Measurements from ENCODE around the gene PFDN1. TPM values are rescaled to one million over a fixed set of nuclear protein-coding genes. Genes with fewer than 3 reads are reported as not detected.

Gene PFDN1
- total RNA-seq, 1 donor from 2014 or later = 135 TPM

DNA sequence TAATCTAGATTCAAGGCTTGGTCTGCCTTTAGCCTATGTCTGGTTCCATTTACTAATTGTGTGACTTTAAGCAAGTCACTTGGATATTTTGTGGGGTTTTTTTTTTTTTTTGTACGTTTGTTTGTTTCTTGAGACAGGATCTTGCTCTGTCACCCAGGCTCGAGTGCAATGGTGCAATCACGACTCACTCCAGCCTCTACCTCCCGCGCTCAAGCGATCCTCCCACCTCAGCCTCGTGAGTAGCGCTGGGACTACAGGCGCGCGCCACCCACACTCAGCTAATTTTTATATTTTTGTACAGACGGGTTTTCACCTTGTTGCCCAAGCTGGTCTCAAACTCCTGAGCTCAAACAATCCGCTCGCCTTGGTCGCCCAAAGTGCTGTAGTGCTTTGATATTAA lies 1.1 kb upstream of the PFDN1 start:
- Histone ChIP-seq H3K27ac (no peak overlapping the region), H3K27me3 (no peaks in the 10 kb centered on the region), H3K4me1 (peaks cover 6 to 14% of the 10 kb centered on the region in 2 donors), H3K36me3 (peaks cover 0 to 5% of the 10 kb centered on the region in 2 donors), H3K4me3 (peak overlapping the region in 1 of 2 donors; percentile 95), H3K9me3 (no peaks in the 10 kb centered on the region)
- no peak for DNase-seq (ENCODE audit: low spot score in 2 of 2)
- intact Hi-C loops (cut with DNase I) = loop anchor here (2.0 kb wide), 2 partner anchors 43 kb away; partner anchors contain the start of gene HBEGF
- TF ChIP-seq, protein P1, sequence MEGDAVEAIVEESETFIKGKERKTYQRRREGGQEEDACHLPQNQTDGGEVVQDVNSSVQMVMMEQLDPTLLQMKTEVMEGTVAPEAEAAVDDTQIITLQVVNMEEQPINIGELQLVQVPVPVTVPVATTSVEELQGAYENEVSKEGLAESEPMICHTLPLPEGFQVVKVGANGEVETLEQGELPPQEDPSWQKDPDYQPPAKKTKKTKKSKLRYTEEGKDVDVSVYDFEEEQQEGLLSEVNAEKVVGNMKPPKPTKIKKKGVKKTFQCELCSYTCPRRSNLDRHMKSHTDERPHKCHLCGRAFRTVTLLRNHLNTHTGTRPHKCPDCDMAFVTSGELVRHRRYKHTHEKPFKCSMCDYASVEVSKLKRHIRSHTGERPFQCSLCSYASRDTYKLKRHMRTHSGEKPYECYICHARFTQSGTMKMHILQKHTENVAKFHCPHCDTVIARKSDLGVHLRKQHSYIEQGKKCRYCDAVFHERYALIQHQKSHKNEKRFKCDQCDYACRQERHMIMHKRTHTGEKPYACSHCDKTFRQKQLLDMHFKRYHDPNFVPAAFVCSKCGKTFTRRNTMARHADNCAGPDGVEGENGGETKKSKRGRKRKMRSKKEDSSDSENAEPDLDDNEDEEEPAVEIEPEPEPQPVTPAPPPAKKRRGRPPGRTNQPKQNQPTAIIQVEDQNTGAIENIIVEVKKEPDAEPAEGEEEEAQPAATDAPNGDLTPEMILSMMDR (IDR thresholded peaks at IDR 0.05) = no peak

DNA sequence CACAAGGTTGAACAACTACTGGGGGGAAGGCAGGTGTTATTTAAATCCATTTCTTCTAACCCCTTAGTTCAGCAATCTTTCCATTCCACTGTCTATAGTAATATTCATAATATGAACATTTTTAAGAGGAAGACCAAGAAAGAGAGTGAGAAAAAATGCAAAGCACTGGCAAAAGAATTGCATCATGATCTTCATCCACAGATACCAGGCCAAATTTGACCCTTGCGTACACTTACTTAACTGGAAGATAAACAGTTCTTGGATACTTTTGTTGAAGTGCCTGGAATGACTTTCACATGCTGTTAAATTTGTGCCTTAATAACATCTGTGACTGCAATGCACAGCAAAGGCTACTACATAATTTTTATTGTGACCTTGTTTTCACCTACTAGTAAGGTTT lies 1.8 kb downstream of the PFDN1 start:
- no peak for DNase-seq (ENCODE audit: low spot score in 2 of 2)
- peaks cover 6 to 28% of the 10 kb centered on the region in 2 donors for H3K4me1 ChIP-seq
- TF ChIP-seq, protein P1 (IDR thresholded peaks at IDR 0.05) = no peak
- intact Hi-C loops (cut with DNase I) = no loop called here
- H3K27me3 ChIP-seq = no peaks in the 10 kb centered on the region
- H3K27ac ChIP-seq = no peak overlapping the region
- H3K9me3 ChIP-seq = no peaks in the 10 kb centered on the region
- no peak overlapping the region for H3K4me3 ChIP-seq
- H3K36me3 ChIP-seq = peaks cover 0 to 5% of the 10 kb centered on the region in 2 donors

DNA sequence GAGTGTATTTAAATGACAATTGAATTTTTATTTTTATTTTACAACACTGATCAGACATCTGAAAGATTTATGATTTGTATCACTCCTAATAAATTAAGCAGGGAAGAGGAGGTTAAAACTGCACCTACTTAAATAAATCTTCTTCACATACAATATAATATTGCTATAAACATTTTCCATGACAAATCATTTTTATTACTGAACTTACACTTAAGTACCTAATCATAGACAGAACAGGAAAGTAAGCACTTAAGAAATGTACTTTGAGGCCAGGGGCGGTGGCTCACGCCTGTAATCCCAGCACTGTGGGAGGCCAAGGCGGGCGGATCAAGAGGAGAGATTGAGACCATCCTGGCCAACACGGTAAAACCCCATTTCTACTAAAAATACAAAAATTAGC lies 3.8 kb downstream of the PFDN1 start:
- peaks cover 6 to 41% of the 10 kb centered on the region in 2 donors for H3K4me1 ChIP-seq
- no peak overlapping the region for H3K4me3 ChIP-seq
- H3K9me3 ChIP-seq = no peaks in the 10 kb centered on the region
- H3K27ac ChIP-seq = peak overlapping the region; percentile 55 to 62
- no peaks in the 10 kb centered on the region for H3K27me3 ChIP-seq
- intact Hi-C loops (cut with DNase I) = loop anchor here (5.0 kb wide), 1 partner anchor 57 kb away; no protein-coding TSS in a partner anchor
- H3K36me3 ChIP-seq = peaks cover 0 to 5% of the 10 kb centered on the region in 2 donors
- TF ChIP-seq, protein P1 (IDR thresholded peaks at IDR 0.05) = no peak
- no peak for DNase-seq (ENCODE audit: low spot score in 2 of 2)

DNA sequence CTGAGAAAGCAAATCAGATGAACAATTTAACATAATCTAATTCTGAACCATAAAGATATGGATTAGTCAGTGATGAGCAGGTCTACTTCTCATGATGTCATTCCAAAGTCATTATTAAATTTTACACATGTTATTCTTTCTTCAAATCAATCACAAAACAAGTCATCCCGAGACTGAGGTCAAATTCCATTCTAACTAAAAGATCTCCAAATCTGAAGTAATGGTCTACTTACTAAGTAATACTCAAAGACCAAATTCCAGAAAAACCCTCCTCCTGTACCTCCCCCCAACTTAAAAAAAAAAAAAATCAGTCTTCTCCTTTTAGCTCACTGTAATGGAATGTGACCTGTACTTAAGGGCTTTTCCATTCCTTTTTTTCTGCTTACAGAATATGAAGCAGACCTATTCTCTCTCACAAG lies 4.7 kb downstream of the PFDN1 start:
- Histone ChIP-seq H3K36me3 (peaks cover 0 to 5% of the 10 kb centered on the region in 2 donors), H3K27me3 (no peaks in the 10 kb centered on the region), H3K9me3 (no peaks in the 10 kb centered on the region), H3K27ac (peak overlapping the region; percentile 55 to 62), H3K4me3 (no peak overlapping the region), H3K4me1 (peaks cover 3 to 43% of the 10 kb centered on the region in 2 donors)
- intact Hi-C loops (cut with DNase I) = loop anchor here (5.0 kb wide), 1 partner anchor 56 kb away; no protein-coding TSS in a partner anchor
- no peak for DNase-seq (ENCODE audit: low spot score in 2 of 2)
- TF ChIP-seq, protein P1 (IDR thresholded peaks at IDR 0.05) = no peak

DNA sequence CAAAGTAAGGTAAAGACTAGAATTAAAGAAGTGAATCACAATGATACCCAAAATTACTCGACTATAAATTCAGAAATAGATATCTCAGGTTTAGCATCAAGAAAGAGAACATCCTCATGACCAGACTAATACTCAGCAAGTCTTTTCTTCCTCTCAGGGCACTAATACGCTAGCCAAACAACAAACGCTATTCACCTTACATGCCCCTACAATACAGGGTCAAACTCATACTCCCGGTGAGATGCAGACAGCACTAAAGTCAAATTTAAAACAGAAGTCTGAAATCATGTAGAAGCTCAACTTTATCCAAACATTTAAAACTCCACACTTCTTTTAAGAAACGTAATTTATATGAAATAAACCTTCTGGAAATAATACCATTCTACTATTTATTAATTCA lies 5.6 kb downstream of the PFDN1 start:
- peak overlapping the region; percentile 55 to 62 for H3K27ac ChIP-seq
- H3K4me3 ChIP-seq = no peak overlapping the region
- H3K4me1 ChIP-seq = peaks cover 3 to 46% of the 10 kb centered on the region in 2 donors
- H3K36me3 ChIP-seq = peaks cover 0 to 5% of the 10 kb centered on the region in 2 donors
- DNase-seq (ENCODE audit: low spot score in 2 of 2) = no peak
- intact Hi-C loops (cut with DNase I) = loop anchor here (2.0 to 5.0 kb wide), 2 partner anchors 26 to 55 kb away; no protein-coding TSS in a partner anchor
- no peaks in the 10 kb centered on the region for H3K9me3 ChIP-seq
- TF ChIP-seq, protein P1 (IDR thresholded peaks at IDR 0.05) = no peak
- no peaks in the 10 kb centered on the region for H3K27me3 ChIP-seq
